HG03521 (cell line): ENCODE results near the gene DHX58.

Experiments used
- ATAC-seq: cut with Tn5 transposase; IDR thresholded peaks from one replicate; pipeline ENCODE4 v1.9.1; 2021; ENCODE audit warnings: mild to moderate bottlenecking, moderate library complexity; ENCODE audit not compliant: unreplicated experiment

Gene DHX58

DNA sequence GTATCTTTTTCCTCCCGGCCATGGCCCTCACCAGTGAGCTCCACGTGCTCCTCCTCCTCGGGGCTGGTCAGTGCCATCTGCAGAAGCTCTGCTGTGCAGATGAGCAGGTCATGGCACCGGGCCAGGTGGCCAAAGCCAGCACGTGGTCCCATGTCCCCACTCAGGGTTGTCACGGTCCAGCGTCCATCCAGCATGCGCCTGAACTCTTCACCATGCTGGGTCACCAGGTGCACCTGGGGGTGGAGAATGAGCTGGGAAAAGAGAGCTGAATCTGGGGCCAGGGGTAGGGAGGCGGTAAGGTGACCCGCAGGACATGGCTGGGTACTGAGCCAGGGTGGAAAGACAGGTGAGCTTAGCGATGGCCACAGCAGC, 1.3 kb downstream of the DHX58 start:
- ATAC-seq = no peak

DNA sequence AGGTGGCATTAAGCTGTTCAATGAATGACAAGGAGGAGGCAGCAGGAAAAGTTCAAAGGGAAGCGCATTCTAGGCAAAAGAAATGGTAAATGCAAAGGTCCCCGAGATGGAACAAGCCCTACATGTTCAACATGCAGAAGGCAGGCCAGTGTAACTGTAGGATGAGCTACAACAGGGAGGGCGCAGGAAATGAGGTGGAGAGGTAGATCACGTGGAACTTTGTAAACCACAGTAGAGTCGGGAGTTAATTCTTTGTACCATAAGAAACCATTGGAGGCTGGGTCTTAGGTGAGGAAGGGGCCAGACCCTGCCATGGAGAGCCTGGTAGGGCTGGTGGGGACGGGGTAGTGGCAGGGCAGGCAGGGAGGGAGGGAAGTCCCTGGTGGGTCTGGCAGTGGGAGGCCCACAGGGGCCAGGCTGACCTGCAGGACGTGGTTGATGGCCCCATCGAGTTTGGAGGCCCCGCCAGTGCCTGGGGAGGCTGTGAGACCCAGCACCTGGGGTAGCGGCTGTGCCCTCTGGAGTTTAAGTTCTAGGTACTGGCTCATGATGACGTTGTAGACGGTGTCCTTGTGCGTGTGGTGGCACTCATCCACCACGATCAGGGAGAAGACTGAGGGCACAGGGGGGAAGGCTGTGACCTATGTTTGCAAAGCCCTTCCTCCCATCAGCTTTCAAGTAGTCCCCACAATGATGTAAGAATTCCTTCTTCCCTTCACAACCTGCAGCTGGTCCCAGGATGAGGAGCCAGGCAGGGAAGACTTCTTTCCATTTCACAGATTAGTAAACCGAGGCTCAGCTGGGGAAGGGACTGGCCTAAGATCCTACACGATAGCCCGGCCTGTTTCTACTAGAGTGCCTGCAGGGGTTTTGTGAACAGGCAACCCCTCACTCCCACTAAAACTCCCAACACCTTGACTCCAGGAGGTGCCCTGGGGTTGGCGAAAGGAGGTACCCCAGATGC, 1.9 kb downstream of the DHX58 start:
- ATAC-seq = no peak

DNA sequence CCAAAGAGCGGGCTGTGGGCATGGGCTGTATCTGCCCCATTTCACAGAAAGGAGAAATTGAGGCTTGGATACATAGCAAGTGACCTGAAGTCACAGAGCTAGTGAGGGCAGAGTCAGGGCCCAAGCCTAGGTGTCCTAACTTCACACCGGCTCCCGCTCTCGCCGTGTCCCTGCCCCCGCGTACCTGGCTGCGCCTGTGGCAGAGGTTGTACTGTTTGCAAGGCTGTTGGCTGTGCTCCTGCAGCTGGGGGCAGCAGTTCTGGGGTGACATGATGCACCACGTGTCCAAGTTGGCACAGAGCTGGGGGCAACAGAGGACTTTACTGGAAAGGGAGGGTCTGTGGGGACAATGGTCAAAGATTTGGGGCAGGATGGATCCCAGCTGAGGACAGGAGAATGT, 3.4 kb downstream of the DHX58 start:
- no peak for ATAC-seq

DNA sequence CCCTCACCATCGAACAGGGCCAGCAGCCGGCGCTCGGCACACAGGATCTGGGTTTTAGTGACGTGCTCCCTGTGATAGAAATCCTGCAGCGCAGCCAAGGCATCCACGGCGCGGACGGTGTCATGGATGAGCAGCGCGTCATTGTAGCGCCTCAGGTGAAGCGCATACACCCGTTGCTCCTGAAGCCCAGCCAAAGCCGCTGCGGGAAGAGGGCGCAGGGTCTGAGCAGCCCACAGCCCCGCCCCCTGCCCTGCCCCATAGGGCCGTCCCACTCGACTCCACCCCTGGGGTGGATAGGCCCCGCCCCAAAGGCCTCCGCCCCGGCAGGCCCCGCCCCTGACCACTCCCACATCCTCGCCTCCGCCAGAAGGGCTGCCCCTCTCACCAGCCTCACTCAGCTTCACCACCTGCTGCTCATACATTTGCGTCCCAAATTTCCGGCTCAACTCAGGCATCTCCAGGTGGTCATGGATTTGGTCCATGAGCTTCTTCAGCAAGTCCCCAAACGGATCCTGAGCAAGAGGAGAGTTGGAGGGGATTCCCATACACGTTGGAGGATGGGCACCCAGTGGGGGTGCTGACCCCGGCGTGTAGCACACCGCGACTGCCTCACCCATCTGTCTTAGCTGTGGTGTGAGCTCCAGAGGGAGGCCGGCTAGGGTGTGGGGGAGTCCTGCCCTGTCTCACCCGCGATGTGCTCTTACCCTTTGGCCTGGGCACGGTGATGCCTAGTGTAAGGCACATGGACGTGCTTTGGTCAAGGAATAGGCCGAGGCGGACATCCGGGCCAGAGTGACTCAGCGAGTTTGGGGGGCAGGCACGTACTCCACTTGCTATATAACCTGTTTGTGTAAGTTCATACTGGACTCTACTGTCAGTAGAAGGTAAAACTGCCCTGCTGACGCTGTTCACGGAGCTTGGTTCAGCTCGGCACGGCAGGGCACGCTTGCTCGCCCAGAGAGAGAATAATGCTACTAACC, 4.6 kb downstream of the DHX58 start:
- peak; percentile 63 for ATAC-seq

DNA sequence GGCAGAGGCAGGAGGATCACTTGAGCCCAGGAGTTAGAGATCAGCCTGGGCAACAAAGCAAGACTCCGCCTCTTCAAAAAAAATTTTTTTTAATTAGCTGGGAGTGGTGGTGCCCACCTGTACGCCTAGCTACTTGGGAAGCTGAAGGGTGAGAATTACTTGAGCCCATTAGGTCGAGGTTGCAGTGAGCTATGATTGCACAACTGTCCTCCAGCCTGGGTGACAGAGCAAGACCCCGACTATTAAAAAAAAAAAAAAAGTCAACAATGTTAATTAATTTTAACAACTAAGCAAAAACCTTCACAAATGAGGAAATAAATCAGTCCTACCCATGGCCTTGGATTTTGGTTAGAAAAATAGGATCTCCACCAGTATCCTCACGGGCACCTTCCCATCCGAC, 5.4 kb downstream of the DHX58 start:
- no peak for ATAC-seq

DNA sequence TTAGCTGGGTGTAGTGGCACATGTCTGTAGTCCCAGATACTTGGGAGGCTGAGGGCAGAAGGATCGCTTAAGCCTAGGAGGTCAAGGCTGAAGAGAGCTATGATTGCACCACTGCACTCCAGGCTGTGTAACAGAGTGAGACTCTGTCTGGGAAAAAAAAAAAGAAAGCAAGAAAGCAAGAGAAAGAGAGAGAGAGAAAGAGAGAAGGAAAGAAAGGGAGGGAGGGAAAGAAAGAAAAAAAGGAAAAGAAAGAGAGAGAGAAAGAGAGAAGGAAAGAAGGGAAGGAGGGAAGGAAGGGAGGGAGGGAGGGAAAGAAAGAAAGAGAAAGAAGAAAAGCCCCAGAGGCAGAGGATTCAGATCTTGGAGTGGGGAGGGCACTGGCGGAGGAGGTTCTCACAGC, 6.5 kb downstream of the DHX58 start:
- no peak for ATAC-seq

DNA sequence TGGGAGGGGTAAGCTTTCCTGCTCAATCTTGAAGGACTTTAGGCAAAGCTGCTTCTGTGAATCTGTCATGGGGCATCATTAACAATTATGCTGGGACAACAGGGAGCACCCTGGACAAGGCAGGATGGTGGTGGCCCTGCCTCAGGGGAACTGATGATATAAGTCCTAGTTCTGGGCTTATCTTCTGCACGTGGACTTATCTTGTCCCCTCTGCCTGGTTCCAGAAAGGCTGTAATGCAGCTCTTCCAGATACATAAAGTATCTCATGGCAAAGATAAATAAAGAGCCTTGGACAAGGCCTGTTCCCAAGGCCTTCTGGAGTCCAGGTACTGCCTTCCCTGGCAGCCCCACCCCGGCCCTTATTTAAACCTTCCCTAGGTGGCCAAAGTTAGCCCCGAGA, 8.2 kb downstream of the DHX58 start:
- ATAC-seq = no peak

DNA sequence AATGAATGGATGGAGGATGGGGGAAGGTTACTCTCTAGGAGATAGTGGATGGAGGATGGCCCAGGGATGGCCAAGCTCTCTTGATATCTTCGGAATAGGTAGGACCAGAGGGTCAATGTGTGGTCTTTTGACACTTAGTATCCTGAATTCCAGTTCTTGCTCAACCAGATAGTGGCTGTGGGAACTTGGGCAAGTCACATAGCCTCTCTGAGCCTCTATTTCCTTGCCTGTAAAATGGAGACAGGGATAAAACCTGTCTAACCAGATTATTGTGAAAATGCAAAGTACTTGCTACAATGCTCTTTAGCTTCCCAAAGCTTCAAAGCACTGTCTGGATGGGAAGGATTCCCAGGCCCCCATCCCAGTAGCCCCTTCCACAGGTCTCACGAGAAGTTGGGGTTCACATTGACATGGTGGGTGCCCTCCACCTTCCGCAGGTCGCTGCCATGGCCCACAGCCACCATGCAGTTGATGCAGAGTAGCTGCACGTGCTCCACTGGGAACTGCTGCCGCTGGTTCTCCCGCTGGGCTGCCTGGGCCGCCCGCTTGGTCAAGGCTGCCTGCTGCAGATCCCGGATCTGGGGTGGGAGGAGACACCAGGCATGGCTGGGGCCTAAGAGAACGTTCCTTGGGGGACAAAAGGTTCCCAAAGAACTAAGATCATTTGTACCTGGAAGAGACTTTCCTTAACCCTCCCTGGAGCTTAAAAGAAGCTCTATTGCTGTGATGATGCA, 9.1 kb downstream of the DHX58 start:
- no peak for ATAC-seq

DNA sequence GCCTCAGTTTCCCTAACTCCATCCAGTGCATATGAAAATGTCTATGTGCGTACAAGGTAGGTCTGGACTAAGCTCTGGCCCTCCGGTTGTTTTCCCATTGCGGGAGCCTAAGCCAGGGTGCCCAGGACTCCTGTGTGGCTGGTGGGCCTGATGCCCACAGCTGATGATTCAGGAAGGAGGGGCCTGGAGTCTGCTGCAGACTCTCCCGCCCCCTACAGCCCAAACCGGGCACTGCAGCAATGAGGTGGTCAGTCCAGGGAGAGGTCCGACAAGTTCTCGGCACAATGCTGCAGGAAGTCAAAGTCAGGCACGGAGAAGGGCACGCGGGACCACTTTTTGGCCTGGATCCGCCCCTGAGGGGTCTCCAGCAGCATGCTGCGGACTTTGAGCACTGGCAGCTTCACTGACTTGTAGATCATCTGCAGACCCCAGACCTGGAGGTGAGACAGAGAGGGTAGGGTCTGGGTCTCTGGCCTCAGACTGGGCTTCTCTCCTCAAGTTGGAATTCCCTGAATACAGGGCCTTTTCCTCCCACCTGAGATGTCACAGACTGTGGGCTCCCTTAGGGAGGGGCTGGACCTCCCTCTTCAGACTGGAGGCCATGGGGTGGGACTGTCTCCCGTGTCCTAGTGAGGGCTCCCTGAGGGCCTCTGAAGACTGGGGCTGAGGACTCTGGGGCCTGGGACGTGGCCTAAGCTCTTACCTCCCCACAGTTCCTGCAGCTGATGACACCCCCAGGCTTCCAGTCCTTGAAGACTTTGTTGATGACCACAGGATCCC, 10.8 kb downstream of the DHX58 start:
- no peak for ATAC-seq

DNA sequence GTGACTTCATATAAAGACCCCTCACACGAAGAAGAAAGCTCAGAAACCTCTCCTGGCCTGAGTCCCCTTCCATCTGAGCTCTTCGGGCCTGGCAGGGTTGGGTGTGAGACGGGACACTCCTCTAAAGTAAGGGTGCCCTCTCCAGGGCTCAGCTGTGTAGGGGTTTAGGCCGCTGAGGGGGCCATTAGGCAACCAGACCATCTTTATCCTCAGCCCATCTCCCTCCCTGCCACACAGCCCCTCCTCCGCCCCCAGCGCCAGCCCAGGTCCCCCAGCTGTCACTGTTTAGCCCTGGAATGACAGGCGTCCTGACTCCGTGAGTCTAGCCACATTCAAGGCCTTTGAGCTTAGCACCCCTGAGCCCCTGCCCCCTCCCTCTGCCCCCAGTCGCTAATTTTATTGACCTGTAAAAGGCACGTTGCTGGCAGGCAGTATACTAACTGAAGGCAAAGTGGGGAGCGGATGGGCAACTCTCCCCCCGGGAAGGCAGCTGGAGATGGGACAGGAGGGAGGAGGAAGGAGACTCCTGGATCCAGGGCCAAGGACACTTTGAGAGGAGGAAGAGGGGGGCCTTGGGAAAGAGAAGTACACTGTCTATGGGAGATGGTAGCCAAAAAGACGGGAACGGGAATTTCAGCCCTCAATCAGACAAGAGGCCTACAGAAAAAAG, 13.6 kb downstream of the DHX58 start:
- ATAC-seq = no peak

DNA sequence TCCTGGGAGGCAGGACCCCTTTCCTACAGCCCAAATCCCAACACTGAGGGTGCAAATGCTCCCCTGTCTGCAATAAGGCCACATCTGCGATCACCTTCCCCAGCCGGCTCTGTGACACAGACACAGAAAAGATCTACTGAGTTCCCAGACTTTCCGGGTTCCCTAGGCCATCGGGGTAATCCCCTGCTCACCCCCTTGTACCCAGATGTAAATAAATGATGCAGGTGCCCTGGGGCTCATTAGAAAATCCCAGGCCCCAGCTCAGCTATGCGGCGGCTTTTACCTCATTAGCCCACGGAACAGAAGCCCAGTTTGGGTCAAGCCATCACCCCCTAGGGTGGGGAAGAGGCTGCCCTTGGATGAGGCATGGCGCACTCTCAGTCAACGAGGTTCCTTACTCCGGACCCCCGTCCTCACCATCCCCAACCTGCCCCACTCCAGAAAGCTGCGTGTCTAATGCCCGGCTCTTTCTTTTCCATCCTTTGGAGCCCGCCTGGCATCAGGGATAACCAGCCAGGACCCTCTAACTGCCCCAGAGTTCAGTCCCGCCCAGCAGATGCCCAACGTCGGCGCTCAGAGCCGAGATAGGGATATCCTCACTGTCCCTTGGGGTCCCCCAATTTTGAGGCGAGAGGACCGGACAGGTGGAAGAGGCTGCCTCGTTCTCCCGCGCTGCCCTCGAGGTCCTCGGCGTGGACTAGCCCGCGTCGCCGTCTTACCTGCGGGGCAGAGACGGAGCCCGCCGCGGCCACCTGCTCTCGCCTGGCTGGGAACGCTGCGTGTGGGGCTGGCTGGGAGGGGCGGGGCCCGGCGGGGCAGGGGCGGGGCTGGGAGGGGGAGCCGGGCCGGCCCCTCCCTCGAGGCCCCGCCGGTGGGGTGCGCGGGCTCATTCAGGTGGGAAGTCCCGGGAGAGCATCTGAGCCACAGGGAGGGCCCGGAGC, 14.6 kb downstream of the DHX58 start, which contains the start of gene ZNF385C:
Gene ZNF385C, minus strand, starts transcription at position 783 of the 941 bp plus-strand sequence. CDS start 35,417 bp downstream, outside the sequence.
- no peak for ATAC-seq

DNA sequence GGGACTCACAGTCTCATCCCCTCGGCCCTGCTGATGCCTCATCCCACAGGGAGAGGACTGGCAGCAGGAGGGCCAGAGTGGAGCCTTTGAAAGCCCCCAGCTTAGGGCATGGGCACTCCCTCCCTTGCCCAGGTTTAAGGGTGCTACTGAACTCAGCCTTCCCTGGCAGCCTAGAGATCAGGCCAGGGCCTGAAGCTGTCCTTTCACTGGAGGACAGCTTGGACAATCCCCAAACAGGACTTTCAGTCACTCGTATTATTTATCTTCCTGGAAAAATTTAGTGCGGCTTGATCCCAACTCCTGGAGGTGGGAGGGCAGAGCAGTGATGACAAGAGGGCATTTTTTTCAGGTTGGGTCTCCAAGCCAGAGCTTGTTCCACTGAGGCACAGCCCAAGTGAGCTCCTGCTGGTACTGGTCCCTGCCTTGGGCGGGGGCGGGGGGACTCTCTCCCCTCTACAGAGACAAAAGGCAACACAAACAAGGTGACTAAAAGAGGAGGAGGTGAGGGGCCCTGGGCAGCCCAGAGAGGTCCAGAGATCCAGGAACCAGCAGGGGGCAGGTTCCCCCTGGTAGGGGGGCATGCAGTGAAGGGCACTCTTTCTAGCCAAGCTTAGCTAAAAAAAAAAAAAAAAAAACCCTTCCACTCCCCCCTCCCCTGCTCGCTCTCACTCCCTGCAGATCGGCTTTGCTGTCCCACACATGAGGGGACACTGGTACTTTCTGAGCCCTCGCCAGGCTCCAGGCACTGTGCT, 16.0 kb downstream of the DHX58 start:
- no peak for ATAC-seq

DNA sequence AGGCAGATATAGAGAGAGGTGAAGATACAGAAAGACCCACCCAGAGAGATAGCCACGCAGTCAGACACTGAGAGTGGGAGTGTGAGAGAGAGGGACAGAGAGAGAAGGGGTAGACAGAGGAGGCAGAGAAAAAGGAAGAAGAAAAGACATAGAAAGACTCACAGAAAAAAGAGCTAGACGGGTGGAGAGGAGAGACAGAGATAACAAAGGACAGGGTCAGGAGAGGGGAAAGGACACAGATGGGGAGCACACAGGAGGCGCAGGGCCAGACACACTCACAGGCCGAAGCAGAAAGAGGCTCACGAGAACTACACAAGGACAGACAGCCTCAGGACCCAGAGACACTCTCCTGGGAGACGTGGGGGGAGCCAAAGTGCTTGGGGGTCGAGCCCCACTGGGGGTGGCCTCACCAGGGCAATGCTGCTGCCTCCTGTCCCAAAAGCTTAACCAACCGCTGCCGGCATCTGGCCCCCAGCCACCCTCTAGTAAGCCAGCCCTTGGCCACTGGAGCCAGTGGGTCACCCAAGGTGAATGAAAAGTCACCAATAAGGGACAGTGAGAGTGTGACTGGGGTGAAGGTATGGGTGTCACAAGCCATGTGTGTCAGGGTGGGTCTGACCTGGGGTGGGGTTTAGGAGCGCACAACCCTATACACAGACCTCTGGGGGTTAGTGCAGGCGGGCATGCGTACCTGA, 18.0 kb downstream of the DHX58 start:
- ATAC-seq = no peak

DNA sequence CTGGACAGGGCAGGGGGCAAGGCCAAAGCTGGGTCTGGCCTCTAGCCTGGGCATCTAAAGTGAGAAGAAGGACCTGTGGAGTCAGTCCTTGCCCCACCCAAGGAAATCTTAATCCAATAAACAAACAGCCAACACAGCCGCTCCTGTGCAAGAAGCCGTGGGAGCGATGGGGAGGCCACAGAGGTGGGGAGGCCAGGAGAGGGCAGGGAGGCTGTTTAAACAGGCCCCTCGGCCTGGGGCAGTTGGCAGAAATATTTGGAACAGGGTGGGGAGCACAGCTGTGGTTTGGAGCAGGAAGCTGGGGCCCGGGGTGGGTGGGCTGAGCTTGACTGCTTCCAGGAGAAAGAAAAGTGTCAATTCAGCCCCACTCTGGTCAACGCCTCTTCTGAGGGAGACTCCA, 19.6 kb downstream of the DHX58 start:
- ATAC-seq = no peak

DNA sequence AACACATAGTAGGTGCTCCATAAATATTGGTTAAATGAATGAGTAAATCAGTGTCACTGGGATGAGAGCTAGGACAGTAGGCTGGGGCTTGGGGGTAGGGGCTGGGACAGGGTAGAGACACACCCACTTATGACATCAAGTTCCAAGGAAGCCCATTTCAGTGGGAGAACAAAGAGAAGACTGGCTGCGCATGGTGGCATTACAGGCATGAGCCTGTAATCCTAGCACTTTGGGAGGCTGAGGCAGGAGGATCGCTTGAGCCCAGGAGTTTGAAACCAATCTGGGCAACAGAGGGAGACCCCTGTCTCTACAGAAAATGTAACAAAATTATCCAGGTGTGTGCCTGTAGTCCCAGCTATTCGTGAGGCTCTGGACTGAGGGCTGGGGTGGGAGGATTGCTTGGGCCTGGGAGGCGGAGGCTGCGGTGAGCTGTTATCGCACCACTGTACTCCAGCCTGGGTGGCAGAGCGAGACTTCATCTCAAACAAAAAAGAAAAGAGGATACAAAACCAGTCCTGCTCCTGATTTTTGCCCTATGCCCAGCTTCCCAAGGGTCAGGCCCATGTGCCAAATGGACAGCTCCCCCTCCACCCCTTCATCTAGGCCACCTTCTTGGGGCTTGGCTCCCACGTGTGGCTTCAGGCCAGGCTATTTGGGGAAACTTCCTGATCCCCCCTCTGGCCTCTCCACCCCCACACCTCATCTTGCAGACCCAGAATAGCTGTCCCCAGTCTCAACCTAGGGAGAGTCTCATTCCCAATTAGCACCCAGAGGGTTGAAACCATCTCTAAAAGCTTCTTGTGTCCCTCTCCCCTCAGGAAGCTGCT, 21.3 kb downstream of the DHX58 start:
- no peak for ATAC-seq

DNA sequence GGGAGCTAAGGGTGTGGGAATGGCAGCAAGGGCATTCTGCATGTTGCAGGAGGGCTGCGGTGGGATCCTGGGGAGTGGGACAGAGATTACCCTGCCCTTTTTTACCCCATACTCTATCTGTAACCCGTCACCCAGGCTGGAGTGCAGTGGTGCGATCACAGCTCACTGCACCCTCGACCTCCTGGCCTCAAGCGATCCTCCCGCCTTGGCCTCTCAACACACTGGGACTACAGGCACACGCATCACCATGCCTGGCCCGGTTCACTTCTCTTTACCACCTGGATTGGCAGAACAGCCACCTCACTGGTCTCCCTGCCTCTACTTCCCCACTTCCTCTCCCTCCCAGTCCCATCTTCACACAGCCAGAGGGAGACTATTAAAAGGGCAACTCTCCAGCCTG, 23.8 kb downstream of the DHX58 start:
- ATAC-seq = no peak
